ENCODE data around the gene FOLR2.
"Not testable (repeated sequence)": the region's sequence is repeated elsewhere in the genome, so short reads cannot be mapped to it uniquely, and the experiment has no call there.

The FOLR2 gene

GRCh38 chr11:72250661-72251464, 34.3 kb downstream of the FOLR2 start:
- FAIRE-seq, result no peak
- TF ChIP-seq POLR2A (IDR thresholded peaks at IDR 0.05; ENCODE audit: low read depth, low read length) (no peak), POU2F2 (IDR thresholded peaks at IDR 0.05; ENCODE audit: low read depth, low read length) (no peak), SPI1 (IDR thresholded peaks at IDR 0.05; ENCODE audit: low read depth, low read length) (no peak), POLR2AphosphoS5 (IDR thresholded peaks at IDR 0.05; ENCODE audit: low read depth, low read length) (no peak), PAX5 (IDR thresholded peaks at IDR 0.05; ENCODE audit: insufficient read depth, low read length, severe bottlenecking) (no peak), TAF1 (IDR thresholded peaks at IDR 0.05; ENCODE audit: low read depth, low read length) (no peak)
- no peak for DNase-seq (ENCODE audit: insufficient read length, low spot score)

GRCh38 chr11:72251614-72252013, 35.0 kb downstream of the FOLR2 start:
- FAIRE-seq (no peak), DNase-seq (ENCODE audit: insufficient read length, low spot score) (no peak)
- TF ChIP-seq SPI1 (IDR thresholded peaks at IDR 0.05; ENCODE audit: low read depth, low read length) (0 out of 2 replicates have a peak, but pooled peaks have one; percentile 22), PAX5 (IDR thresholded peaks at IDR 0.05; ENCODE audit: insufficient read depth, low read length, severe bottlenecking) (no peak), POLR2A (IDR thresholded peaks at IDR 0.05; ENCODE audit: low read depth, low read length) (no peak), TAF1 (IDR thresholded peaks at IDR 0.05; ENCODE audit: low read depth, low read length) (no peak)

- no peak for TF ChIP-seq TAF1 (IDR thresholded peaks at IDR 0.05; ENCODE audit: low read depth, low read length)
- TF ChIP-seq PAX5 (IDR thresholded peaks at IDR 0.05; ENCODE audit: insufficient read depth, low read length, severe bottlenecking), result no peak
- TF ChIP-seq POLR2AphosphoS5 (IDR thresholded peaks at IDR 0.05; ENCODE audit: low read depth, low read length), result no peak
- TF ChIP-seq POU2F2 (IDR thresholded peaks at IDR 0.05; ENCODE audit: low read depth, low read length), result no peak
- FAIRE-seq, result no peak
- DNase-seq (ENCODE audit: insufficient read length, low spot score), result no peak
Observed at GRCh38 chr11:72253392-72253791, 36.8 kb downstream of the FOLR2 start.

- FAIRE-seq, result no peak
- TF ChIP-seq PAX5 (IDR thresholded peaks at IDR 0.05; ENCODE audit: insufficient read depth, low read length, severe bottlenecking) (no peak), POU2F2 (IDR thresholded peaks at IDR 0.05; ENCODE audit: low read depth, low read length) (no peak), TAF1 (IDR thresholded peaks at IDR 0.05; ENCODE audit: low read depth, low read length) (no peak), SPI1 (IDR thresholded peaks at IDR 0.05; ENCODE audit: low read depth, low read length) (no peak), POLR2AphosphoS5 (IDR thresholded peaks at IDR 0.05; ENCODE audit: low read depth, low read length) (no peak), POLR2A (IDR thresholded peaks at IDR 0.05; ENCODE audit: low read depth, low read length) (no peak)
Observed at GRCh38 chr11:72254299-72254993, 37.9 kb downstream of the FOLR2 start.

GRCh38 chr11:72257570-72257969, 41.0 kb downstream of the FOLR2 start:
- no peak for TF ChIP-seq POLR2AphosphoS5 (IDR thresholded peaks at IDR 0.05; ENCODE audit: low read depth, low read length)
- TF ChIP-seq PAX5 (IDR thresholded peaks at IDR 0.05; ENCODE audit: insufficient read depth, low read length, severe bottlenecking), result no peak
- TF ChIP-seq TAF1 (IDR thresholded peaks at IDR 0.05; ENCODE audit: low read depth, low read length), result no peak
- no peak for TF ChIP-seq POLR2A (IDR thresholded peaks at IDR 0.05; ENCODE audit: low read depth, low read length)
- TF ChIP-seq POU2F2 (IDR thresholded peaks at IDR 0.05; ENCODE audit: low read depth, low read length), result no peak
- TF ChIP-seq SPI1 (IDR thresholded peaks at IDR 0.05; ENCODE audit: low read depth, low read length), result no peak
- FAIRE-seq (no peak), DNase-seq (ENCODE audit: insufficient read length, low spot score) (no peak)

More at GRCh38 chr11:72254299-72254993, 37.9 kb downstream of the FOLR2 start:
- no peak for DNase-seq (ENCODE audit: insufficient read length, low spot score)

GRCh38 chr11:72259490-72259889, 42.9 kb downstream of the FOLR2 start:
- FAIRE-seq (no peak), DNase-seq (ENCODE audit: insufficient read length, low spot score) (no peak)
- no peak for TF ChIP-seq POLR2AphosphoS5 (IDR thresholded peaks at IDR 0.05; ENCODE audit: low read depth, low read length)
- TF ChIP-seq PAX5 (IDR thresholded peaks at IDR 0.05; ENCODE audit: insufficient read depth, low read length, severe bottlenecking), result no peak
- TF ChIP-seq TAF1 (IDR thresholded peaks at IDR 0.05; ENCODE audit: low read depth, low read length), result no peak
- TF ChIP-seq SPI1 (IDR thresholded peaks at IDR 0.05; ENCODE audit: low read depth, low read length), result no peak
- no peak for TF ChIP-seq POU2F2 (IDR thresholded peaks at IDR 0.05; ENCODE audit: low read depth, low read length)
- TF ChIP-seq POLR2A (IDR thresholded peaks at IDR 0.05; ENCODE audit: low read depth, low read length), result no peak

- TF ChIP-seq POLR2AphosphoS5 (IDR thresholded peaks at IDR 0.05; ENCODE audit: low read depth, low read length) (no peak), POLR2A (IDR thresholded peaks at IDR 0.05; ENCODE audit: low read depth, low read length) (no peak)
- no peak for DNase-seq (ENCODE audit: insufficient read length, low spot score)
- no peak for FAIRE-seq
Observed at GRCh38 chr11:72260574-72260973, 44.0 kb downstream of the FOLR2 start.

- DNase-seq (ENCODE audit: insufficient read length, low spot score), result no peak
Observed at GRCh38 chr11:72263361-72263760, 46.8 kb downstream of the FOLR2 start.

GRCh38 chr11:72265951-72266350, 49.4 kb downstream of the FOLR2 start:
- DNase-seq (ENCODE audit: insufficient read length, low spot score) (no peak), FAIRE-seq (no peak)
- TF ChIP-seq POLR2AphosphoS5 (IDR thresholded peaks at IDR 0.05; ENCODE audit: low read depth, low read length) (no peak), TAF1 (IDR thresholded peaks at IDR 0.05; ENCODE audit: low read depth, low read length) (no peak), POU2F2 (IDR thresholded peaks at IDR 0.05; ENCODE audit: low read depth, low read length) (no peak), PAX5 (IDR thresholded peaks at IDR 0.05; ENCODE audit: insufficient read depth, low read length, severe bottlenecking) (no peak), POLR2A (IDR thresholded peaks at IDR 0.05; ENCODE audit: low read depth, low read length) (no peak), SPI1 (IDR thresholded peaks at IDR 0.05; ENCODE audit: low read depth, low read length) (no peak)

More at GRCh38 chr11:72263361-72263760, 46.8 kb downstream of the FOLR2 start:
- TF ChIP-seq SPI1 (IDR thresholded peaks at IDR 0.05; ENCODE audit: low read depth, low read length), result no peak
- no peak for TF ChIP-seq TAF1 (IDR thresholded peaks at IDR 0.05; ENCODE audit: low read depth, low read length)
- no peak for TF ChIP-seq POU2F2 (IDR thresholded peaks at IDR 0.05; ENCODE audit: low read depth, low read length)
- TF ChIP-seq POLR2A (IDR thresholded peaks at IDR 0.05; ENCODE audit: low read depth, low read length), result no peak
- TF ChIP-seq PAX5 (IDR thresholded peaks at IDR 0.05; ENCODE audit: insufficient read depth, low read length, severe bottlenecking), result no peak
- TF ChIP-seq POLR2AphosphoS5 (IDR thresholded peaks at IDR 0.05; ENCODE audit: low read depth, low read length), result no peak
- no peak for FAIRE-seq

- peak; percentile 9 for FAIRE-seq
- not testable (repeated sequence) for DNase-seq (ENCODE audit: insufficient read length, low spot score)
Observed at GRCh38 chr11:72266960-72267359, 50.4 kb downstream of the FOLR2 start.

Measured in GM12891 (cell line).